ENCODE results near the gene TBC1D4. TPM values are rescaled to one million over a fixed set of nuclear protein-coding genes. Genes with fewer than 3 reads are reported as not detected.
"Not testable (repeated sequence)": the region's sequence is repeated elsewhere in the genome, so short reads cannot be mapped to it uniquely, and the experiment has no call there.

TBC1D4 gene
- polyA plus RNA-seq, 10 donors: 11.9 to 28.6 (median 20.1) TPM

DNA sequence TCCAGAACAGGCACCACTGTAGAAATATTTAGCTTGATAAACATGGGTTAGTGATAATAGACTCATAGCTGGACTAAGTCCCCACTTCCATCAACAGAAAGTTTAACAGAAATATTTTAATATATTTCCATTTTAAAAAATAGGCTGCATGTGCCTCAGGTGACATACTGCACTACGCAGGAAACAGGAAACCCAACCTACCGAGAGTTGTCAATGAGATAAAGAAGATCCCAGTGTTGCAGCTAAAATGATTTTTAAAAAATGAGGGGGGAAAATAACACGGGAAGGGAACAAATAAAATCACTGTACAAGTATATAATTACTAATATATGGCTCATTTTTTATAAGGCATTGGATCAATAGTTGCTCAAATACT lies 154.8 kb downstream of the TBC1D4 start:
- DNase-seq: peak in 1 of 3 donors; percentile 5

DNA sequence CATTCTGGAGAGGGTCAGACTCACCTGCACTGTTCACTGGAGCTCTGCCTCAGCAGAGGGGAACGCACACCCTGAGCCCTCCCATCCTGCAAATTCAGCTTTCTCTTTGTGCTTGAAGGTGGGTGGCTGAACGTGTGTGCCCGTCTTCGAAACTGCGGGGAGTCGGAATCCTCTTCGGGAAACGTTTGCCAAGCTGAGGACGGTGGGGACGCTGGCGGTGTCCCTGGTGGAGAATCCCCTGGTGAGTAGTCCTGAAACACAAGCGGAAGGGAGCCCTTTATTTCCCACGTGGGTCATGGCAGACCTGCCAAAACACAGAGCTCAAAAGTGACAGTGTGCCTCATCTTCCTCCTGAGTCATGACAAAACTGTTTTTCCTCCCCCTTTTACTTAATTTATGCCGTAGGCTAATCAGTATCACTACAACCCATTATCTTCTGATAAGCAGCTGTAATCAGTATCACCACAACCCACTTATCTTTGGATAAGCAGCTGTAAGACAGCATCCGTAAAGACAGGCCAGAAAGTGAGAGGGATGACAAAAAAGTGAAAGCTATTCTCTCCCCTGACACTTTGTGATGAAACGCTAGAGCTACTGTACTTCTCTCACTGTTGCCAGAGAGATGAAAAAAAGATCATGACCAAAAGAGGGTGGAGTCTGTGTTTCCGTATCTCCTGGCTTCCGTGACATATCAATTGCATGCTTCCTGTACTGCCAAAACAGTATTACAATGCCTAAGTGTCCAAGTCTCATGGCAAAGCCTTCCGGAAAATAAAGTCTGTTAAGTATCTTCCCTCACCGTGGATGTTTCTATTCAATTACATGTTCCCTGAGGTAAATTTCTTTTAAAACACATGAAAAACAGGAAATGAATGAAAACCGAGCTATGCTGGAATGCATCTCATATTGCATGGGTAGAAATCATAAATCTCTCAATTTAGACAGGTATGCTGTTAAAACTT lies 155.5 kb downstream of the TBC1D4 start:
- peak; percentile 18 to 30 (median 20) for DNase-seq

DNA sequence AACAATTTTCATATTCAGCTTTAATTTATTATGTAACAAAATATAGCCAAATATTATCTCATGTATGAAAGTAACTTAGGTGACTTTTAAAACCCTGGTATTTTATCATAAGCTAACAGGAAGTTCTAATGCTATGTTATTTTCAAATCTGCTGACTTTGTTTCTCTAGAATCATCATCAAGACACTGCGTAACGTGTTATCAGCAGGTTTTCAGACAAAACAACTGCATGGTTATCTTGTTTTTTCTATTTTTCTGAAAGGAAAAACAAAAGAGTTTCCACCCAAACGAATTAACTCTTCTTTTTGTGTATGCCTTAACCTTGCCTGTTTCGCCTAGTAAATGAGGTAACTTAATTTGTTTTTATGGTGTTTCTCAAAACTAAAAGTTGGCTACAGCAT lies 156.3 kb downstream of the TBC1D4 start:
- no peak for DNase-seq

DNA sequence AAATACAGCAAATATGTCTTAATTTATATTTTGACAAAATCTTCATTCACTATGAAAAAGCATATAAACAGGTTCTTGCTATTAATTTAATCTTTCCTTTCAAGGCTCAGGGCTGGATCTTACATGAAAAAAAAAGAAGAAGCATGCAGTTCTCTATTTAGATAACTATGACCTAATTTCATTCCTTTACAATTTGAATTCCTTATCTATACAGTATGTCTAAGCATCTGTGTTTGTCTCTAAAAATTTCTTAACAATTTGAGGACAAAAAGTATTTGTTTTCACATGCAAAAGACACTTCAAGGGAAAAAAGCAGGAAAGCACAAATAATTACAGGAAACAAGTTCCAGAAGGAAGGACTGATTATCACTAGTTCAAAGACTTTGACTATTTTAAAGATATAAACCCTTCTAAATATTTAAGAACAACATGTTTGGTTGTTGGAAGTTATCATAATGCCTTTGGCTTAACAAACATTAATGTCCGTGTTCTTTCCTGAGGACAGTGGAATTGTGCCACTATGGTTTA lies 157.5 kb downstream of the TBC1D4 start:
- no peak for DNase-seq

DNA sequence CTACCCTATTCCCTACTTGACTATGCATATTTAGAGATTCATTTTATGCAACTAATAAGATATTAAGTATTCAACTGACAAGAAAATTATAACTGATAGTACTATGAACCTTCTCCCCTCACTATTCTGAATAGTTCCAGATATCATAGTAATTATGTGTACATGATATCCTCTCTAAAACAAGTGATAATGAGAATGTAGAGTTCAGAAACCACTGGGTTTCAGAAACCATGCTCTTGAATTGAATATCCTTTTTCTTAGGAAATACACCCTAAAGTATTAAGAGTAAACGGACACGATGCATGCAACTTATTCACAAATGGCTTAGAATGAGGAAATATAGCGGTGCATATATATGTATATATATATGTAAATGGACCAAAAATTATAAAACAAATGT lies 160.9 kb downstream of the TBC1D4 start:
- DNase-seq: no peak

DNA sequence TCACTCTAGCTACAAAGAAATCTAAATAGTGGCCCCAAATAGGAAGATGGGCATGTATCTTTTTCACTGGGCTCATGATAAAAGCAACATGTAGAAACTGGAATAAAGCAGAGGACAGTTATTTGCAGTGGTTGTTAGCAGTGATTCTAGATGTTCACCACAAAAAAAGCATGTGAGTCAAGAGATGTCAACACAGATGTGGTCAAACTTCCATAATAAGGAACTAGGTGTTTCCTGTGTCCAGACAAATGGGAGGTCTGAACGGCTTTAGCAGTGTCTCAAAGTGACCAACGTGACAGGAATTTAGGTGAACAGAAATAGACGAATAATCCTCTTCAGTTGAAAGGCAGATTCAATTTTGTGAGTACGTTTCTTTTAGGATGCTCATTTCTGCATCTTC lies 162.7 kb downstream of the TBC1D4 start:
- DNase-seq: peak in 1 of 3 donors; percentile 13

DNA sequence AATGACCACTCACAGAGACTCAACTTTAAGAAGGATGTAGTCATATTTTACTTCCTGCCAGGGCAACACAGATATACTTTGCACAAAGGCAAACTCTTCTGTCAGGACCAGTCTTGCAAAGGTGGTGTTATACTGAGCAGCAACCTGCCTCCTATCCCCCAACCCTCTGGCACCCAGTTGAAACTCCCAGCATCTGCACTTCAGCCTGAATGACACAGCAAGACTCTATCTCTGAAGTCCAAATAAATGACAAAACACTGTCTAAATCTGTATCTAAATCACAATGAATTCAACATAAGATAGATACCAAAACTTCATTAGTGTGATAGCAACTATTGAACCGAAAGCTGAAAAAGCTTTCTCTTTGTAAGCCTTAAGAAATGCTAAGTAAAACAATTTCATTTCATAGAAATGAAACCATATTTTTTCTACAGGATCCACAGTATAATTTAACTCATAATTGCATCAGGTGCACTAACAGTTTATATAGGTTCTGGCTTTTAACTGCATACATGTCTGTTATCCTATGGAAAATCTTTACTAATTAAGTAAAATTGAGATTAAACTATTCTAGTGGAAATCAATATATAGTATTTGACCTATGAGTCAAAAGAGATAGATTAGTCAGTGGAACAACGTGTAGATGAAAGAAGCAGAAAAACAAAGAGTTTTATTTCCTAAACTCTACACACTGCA lies 163.7 kb downstream of the TBC1D4 start:
- no peak for DNase-seq

DNA sequence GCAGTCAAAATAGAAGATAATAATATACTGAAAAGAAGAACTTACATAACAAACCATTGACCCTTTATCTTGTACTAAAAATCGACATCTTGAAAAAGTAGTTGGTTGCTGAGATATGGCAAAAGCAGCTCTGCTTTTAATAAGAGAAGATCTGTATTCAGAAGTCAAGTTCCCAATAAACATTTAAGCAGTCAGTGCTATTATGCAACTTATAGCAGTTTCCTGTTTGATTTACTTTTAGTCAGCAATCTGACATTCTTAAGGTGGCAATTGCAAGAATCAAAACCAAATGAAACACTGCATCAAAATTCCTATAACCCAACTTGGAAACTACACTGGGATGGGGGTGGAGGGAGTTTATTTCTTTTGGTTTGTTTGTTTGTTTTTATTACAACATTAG lies 165.5 kb downstream of the TBC1D4 start:
- no peak for DNase-seq

DNA sequence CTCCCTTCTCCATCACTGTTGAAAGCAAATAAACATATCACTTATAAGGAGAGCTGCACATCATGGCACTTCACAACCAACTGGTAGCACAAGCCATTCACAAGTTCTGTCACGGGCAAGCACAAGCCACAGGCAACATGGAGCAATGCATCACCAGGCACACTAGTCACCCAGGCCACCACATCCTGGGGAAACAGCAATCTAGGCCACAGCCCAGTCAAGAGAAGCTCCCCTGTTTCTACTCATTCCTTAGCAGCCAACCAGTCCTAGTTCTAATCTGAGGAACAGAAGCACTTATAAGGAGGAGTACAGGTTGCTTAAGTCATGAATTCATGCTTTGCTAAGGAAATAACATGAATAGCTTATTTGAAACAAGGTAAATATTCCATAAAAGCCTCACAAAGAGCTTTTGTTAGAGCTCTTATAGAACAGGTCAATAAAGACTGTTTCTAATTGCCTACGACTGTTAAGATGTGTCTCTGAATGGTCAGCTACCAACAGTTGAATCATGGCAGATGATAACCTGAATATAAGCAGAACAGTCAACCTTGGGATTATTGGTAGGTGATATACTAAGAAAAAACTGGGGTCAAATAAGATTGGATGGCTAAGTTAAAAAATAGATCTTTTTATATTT lies 169.0 kb downstream of the TBC1D4 start:
- no peak for DNase-seq

DNA sequence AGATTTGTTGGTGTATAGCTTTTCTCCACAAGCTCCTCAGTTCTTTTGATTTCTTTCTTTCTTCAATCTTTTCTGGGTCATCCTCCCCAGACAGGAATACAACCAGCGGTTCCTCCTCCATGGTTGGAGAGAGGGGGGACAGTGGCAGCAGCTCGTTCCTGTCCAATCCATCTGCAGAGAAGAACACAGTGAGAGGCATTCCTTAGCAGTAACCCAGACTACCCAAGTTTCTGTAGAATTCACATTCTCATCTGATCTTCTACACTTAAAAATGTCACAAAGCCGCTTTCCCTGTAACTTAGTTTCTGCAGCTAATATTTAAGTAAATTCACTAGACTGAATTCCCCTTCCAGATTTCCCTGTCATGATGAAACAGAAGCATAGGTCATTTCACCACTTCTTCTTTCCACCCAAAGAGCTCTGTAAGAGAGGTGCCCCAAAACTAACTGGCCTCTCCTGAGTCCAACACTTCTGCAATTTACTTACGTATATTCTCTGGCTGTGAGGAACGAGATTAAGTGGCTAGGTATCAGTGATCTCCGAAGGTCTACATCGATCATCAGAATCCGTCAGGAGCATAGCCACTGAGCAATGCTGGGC lies 171.9 kb downstream of the TBC1D4 start:
- no peak for DNase-seq

DNA sequence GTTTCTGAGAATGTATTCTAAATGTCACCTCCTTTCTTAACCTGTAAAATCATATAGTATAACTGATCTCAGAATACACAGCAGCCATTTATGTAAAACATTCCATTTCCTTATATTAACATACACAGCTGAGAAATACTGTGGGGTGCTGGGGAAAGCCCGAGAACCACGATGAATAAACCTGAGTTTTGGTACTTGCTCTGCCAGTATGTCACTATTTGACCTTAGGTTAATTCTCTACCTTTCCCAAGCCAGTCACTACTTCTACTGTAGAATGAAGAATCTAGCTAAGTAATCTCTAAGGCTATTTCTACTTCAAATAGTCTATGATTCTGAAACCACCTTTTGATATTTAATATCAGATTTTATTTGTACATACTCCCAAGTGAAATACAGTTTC lies 173.7 kb downstream of the TBC1D4 start:
- no peak for DNase-seq

DNA sequence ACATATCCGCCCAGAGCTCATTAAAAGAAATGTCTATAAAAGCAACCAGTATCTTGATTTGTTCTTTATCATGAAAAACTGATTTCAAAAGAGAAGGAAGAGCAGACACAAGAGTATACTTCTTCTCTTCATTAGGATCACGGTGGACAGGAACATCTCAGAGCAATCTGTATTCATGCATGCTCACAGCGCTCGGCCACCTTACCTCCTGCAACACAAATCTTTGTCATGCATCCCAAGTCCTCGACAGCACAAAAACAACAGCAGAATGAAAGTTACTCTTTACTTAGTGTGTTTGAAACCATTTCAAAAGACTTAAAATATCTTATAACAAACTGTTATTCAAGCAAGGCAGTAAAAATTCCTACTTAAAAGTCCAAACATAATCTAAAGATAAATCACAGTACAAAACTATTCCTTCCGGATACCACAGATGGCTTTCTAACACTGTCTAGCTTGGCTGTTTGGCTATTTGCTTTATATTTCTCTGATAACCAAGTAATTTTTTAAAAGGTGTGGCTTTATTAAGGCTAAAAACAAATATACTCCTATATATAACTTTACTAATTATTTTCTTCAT lies 174.5 kb downstream of the TBC1D4 start:
- no peak for DNase-seq

DNA sequence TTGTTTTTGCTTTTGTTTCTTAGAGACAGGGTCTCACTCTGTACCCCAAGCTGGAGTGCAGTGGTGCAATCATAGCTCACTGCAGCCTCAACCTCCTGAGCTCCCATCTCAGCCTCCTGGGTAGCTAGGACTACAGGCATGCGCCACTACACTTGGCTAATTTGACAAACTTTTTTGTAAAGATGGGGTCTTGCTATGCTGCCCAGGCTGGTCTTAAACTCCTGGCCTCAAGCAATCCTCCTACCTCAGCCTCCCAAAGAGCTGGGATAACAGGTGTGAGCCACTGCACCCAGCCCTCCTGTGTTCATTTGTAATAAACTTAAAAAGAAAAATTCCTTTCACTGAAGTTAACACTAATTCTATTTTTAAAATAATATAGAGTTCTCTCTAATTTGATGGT lies 175.0 kb downstream of the TBC1D4 start:
- DNase-seq: not testable (repeated sequence)

DNA sequence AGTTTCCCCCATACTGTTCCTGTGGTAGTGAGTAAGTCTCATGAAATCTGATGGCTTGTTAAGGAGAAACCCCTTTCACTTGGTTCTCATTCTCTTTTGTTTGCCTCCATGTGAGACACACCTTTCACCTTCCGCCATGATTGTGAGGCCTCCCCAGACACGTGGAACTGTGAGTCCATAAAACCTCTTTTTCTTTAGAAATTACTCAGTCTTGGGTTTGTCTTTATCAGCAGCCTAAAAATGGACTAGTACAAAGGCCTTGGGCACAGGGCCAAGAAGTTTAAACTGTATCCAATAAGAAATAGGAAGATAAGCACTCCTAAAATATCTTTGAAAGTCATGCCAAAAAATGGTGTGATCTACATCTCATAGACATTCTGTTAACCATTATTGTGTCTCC lies 176.9 kb downstream of the TBC1D4 start:
- peak in 1 of 3 donors; percentile 17 for DNase-seq

DNA sequence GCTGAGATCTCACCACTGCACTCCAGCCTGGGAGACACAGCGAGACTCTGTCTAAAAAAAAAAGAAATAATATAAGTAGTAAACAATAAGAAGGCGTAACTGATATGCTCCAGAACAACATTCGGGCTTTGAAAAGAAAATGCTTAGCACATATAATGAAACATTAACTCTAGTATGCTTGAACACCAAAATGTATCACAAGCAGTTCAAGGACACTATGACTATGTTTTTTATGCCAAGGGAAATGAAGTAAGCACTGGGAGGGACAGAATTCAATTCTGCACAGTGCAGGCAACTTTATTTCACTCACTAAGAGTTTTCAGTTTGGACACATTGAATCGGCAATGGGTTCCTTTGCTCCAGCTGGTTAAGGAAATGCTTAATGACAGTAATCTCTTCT lies 178.7 kb downstream of the TBC1D4 start:
- no peak for DNase-seq

DNA sequence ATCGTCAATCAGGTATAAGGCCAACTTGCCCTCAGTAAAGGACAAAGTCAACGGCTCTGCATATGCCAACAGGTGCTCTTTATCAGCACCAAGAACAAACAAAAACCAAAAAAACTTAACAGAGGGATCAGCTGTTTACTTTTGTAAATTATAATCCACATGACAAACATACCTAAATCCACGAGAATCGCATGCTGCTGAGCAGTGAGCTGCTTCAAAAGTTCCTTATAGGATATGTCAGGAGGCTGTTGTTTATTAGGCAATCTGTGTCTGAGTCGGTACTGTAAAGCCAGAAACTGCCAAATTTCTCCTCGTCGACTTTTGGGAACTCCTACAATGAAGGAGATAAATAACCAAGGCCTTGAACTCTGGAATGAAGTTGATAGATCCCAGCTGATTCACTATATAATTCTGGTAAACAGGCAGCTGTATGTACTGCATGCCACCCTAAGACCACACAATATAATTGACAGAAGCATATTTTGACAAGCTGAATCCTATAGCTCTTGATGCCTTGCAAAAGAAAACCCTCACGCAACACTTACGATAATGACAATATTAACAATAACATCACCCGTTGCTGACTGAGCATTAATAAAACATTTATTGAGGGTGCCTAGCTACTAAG lies 179.8 kb downstream of the TBC1D4 start:
- no peak for DNase-seq

DNA sequence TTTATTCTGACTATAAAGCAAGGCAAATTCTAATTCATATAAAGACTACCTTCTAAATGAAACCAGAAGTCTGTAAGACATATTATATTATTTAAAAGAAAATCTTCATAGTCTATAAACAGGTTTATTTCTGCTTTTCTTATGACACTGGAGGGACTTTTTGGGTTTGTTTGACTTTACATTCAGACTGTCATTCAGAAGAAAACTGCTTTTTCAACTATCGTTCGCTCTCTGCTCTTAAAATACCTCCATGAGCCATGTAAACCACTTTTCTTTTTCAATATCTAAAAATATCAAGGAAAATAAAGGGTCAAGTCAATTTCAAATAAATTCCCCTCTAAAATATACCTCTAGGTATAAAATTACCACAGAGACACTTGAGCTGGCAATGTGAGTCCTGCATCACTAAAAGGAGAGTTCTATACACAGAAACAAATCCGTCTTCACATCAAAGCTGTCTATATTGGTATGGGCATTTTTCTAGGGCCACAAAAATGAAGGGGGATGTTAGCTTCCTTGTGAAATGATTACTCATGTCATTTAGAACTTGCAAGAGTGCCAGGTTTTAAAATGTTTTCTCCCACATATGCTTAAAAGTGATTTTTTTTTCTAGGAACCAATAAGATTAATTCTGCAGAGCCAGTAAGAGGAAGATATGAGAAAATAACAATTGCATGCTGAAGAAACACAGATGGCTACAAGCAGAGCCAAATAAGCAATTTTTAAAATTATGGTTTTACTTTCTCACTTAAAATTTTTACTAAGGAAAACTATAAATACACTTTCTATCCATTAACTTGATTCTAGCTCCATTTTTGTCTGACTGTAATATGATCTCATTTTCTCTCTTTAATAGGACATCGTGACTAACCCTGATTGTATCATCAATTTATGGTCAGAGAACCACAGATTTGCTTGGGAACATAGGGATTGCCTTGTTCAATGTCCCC lies 181.8 kb downstream of the TBC1D4 start:
- peak; percentile 19 to 42 (median 34) for DNase-seq

DNA sequence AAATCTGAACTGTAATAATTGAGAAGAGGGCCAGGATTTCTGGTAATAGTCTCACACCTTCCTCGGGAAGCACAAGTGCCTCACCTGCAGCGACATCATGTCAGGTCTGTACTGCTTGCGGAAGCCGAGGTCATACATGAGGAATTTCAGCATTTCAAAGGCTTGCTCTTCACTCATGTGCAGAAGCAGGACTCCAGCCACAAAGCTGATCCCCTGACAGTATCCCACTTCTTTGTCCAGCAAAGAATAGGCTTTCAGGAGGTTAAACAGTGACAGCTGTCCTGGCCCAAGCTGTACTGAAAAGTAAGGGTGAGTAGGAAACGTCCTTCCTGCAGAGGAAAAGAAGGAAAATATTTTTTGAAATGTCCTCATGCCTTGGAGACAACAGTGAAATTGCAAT lies 182.7 kb downstream of the TBC1D4 start:
- peak; percentile 19 to 66 (median 37) for DNase-seq

DNA sequence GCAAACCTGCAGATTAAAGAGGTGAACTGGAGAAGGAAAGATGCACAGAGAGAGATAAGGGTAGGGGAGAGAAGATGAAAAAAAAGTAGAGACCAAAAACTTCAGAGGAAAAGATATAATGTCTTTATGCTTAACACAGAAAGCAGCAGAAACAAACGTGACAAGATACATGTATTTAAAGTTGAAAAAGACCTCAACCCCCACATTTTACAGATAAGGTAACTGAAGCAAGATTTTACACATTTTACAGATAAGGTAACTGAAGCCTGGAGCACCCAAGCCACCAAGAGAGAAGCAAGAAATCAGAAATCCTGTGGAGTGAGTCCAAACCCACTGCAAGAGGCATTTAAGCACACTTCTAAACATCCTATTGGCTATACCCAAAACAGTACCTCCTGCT lies 185.3 kb downstream of the TBC1D4 start:
- DNase-seq: no peak

DNA sequence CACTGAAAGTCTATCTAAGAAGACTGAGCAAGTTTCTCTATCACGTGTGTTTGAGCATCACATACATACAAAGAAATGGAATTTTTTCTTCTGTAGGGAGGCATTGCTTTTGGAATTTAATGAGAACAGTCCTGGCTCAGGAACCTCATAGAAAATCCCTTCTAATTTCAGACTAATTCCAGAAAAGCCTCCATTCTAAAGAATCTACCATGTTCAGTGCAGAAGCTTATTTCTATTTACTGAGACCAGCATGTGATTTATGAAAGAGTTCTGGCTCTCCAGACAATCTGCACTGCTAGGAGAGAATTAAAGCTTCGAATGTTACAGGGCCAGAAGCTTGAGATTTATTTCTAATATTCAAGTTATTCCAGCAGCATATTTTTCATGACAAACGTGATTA lies 186.8 kb downstream of the TBC1D4 start:
- no peak for DNase-seq

Measured in muscle of back (tissue), 11 donors.